Activated T-helper 1 cell treated with anti-CD3 and anti-CD28 coated beads, Interleukin-12 subunit alpha, Interleukin-12 subunit beta, Interleukin-2, Interleukin-4 antibody, amounts not matched to agents 30 ng/mL and 10 ng/mL and 1 ng/mL, durations not matched to agents 14 hours and 24 hours and 36 hours (primary cell): ENCODE data around the gene CHCHD6. TPM values are rescaled to one million over a fixed set of nuclear protein-coding genes. Genes with fewer than 3 reads are reported as not detected.

ENCODE experiments used
- DNase-seq: peaks from one replicate; pipeline ENCODE4 v3.0.0; 2021; ENCODE audit warnings: low spot score
- H3K27ac Mint-ChIP-seq: one replicate; pipeline ENCODE4 v1.8.0; 2021; ENCODE audit warnings: mild to moderate bottlenecking, mixed read lengths
- H3K27me3 Mint-ChIP-seq: one replicate; pipeline ENCODE4 v1.8.0; 2022; ENCODE audit warnings: mild to moderate bottlenecking, moderate library complexity, mixed read lengths; ENCODE audit not compliant: insufficient read depth
- H3K36me3 Mint-ChIP-seq: one replicate; pipeline ENCODE4 v1.8.0; 2021; ENCODE audit warnings: low read depth, mixed read lengths
- H3K4me1 Mint-ChIP-seq: one replicate; pipeline ENCODE4 v1.8.0; 2021; ENCODE audit warnings: low read depth, mixed read lengths
- H3K4me3 Mint-ChIP-seq: one replicate; pipeline ENCODE4 v1.8.0; 2021; ENCODE audit warnings: mild to moderate bottlenecking, moderate library complexity, mixed read lengths
- H3K9me3 Mint-ChIP-seq: one replicate; pipeline ENCODE4 v1.8.0; 2021; ENCODE audit warnings: mixed read lengths
- intact Hi-C: fragments of 100-400 bp; cut with micrococcal nuclease; formaldehyde crosslinking; loops from one replicate; pipeline ENCODE4 v1.15.1; 2024
- total RNA-seq: library from RNA; stranded (reverse); gene quantifications from 2 replicates; pipeline ENCODE4 v1.2.3, GENCODE V29; 2022

CHCHD6 gene
- total RNA-seq, 1 donor from 2014 or later, result 17.5 TPM

DNA sequence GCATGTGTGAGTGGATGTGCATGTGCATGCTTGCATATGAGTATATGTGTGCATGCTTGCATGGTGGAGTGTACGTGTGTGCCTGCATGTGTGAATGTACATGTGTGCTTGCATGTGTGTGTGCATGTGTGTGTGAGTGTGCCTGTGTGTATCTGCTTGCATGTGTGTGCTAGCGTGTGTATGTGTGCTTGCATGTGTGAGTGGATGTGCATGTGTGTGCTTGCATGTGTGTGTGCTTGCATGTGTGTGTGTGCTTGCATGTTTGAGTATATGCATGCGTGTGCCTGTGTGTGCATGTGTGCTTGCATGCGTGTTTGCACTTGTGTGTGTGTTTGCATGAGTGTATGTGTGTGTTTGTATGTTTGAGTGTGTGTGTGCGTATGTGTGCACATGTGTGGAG, 274.3 kb downstream of the CHCHD6 start:
- no peak overlapping the region for H3K27ac Mint-ChIP-seq
- no peaks in the 10 kb centered on the region for H3K36me3 Mint-ChIP-seq
- no peak overlapping the region for H3K4me3 Mint-ChIP-seq
- peaks cover 12% of the 10 kb centered on the region for H3K27me3 Mint-ChIP-seq
- intact Hi-C loops, result no loop called here
- DNase-seq, result no peak
- peaks cover 23% of the 10 kb centered on the region for H3K4me1 Mint-ChIP-seq
- H3K9me3 Mint-ChIP-seq, result peaks cover 10% of the 10 kb centered on the region

DNA sequence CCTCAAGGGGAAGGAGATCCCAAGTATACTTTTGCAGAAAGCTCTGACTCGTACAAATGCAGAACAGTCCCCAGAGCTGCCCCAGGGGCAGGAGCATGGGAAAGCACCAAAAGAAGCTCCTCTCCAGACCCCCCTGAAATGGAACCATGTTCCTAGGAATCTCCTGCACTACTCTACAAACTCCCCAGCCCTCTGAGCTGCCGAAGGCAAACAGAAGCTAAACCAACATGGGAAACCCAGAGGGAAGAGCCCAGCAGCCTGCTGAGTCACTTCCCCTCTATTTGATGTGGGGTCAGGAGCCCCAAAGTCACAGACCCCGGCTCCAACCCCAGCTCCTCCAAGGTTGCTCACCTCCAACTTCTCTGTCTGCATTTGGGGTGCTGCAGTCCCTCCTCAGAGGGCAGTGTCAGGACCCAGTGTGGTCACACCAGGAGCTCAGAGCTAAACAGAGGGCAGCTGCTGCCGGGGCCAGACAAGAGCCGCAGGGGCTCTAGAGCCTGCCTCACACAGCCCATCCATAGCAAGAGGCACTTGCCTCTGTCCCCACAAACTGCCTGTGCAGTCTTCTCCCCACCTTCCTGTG, 275.1 kb downstream of the CHCHD6 start:
- no peaks in the 10 kb centered on the region for H3K36me3 Mint-ChIP-seq
- peaks cover 12% of the 10 kb centered on the region for H3K27me3 Mint-ChIP-seq
- H3K9me3 Mint-ChIP-seq, result peaks cover 10% of the 10 kb centered on the region
- H3K27ac Mint-ChIP-seq, result no peak overlapping the region
- DNase-seq, result no peak
- intact Hi-C loops, result no loop called here
- peaks cover 23% of the 10 kb centered on the region for H3K4me1 Mint-ChIP-seq
- H3K4me3 Mint-ChIP-seq, result no peak overlapping the region

DNA sequence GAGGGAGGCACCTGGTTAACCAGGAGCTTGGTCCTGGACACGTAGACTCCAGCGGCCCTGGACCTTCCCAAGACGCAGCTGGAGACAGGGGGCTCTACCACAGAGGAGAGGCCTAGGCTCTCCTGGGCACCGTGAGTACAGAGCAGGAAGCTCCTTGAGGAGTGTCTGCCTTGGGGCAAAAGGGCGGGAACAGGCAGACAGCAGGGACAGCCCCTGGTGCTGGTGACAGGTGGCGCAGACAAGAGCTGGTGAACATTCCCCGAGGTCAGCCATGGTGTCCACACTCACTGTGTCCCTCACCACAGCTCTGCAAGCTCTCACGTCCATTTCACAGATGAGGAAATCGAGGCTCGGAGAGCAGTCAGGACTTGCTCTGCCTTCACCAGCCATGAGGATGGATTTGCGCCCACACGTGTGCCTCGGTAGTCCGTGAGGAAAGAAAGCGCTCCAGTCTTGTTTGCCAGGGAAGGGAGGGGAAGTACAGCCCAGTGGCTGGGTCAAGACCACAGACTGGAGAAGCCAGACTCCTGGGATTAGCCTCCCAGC, 276.3 kb downstream of the CHCHD6 start:
- peaks cover 23% of the 10 kb centered on the region for H3K4me1 Mint-ChIP-seq
- peaks cover 4% of the 10 kb centered on the region for H3K27me3 Mint-ChIP-seq
- peaks cover 1% of the 10 kb centered on the region for H3K9me3 Mint-ChIP-seq
- H3K36me3 Mint-ChIP-seq, result no peaks in the 10 kb centered on the region
- intact Hi-C loops, result loop anchor here (5.0 kb wide), 3 partner anchors 492 to 898 kb away; partner anchors contain the start of genes ABTB1 and SLC41A3
- no peak for DNase-seq
- H3K4me3 Mint-ChIP-seq, result peak overlapping the region; percentile 35
- H3K27ac Mint-ChIP-seq, result peak overlapping the region; percentile 53

DNA sequence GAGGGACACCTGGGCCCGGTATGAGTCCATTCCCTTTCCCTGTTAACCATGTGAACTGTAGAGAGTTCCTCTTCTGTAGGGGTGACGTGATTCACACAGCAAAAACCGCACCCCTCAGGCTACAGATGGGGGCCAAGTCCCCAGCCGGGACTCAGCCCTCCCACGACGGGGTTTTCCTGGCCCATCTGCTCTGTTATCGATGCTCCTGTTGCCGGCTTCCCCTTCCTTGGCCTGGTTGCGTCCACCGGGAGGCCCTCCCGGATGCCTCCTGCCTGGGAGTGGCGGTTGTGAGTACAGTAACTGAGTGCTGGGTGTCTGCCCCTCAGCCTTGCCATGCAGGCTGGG, 278.1 kb downstream of the CHCHD6 start:
- intact Hi-C loops, result loop anchor here (1.0 to 5.0 kb wide), 10 partner anchors 71 to 900 kb away; partner anchors contain the start of genes ABTB1, CHCHD6, SLC41A3 and TPRA1
- no peak for DNase-seq
- Mint-ChIP-seq H3K9me3 (no peaks in the 10 kb centered on the region), H3K27me3 (peaks cover 4% of the 10 kb centered on the region), H3K4me3 (peak overlapping the region; percentile 81), H3K36me3 (no peaks in the 10 kb centered on the region), H3K4me1 (peaks cover 23% of the 10 kb centered on the region), H3K27ac (peak overlapping the region; percentile 90)

DNA sequence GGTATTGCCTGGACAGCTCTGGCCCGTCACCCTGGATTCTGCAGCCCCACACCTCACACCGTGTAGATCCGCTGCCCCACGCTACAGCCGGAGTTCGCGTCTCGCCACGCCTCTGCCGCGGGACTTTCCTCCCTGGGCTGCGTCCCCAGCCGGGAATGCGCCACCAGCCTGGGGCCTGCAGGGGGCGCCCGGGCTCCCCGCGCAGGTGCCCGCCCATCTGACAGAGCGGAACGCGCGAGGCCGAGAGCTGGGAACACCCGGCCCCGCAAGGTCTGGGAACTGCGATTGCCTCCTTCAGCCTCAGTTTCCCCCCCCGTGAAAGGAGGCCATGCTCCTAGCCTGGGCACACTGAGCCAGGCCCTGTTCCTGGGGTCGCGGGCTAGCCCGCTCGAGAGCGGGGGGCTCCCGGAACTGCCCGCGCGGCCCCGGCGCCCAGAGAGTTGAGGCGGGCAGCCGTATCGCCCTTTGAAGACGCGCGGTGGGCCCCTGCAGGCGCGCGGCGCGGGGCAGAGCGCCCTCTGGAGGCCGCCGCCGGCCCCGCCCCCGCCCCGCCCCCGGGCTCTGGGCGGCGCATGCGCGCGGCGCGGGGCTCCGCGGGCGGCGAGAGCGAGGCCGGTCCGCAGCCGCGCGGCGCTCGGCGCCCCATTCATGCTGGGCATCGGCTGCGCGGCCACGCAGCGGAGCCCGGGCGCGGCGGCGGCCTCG, 278.6 kb downstream of the CHCHD6 start, which contains the start of gene PLXNA1:
Gene PLXNA1 (plus strand): TSS at position 645 of the 705 bp plus-strand sequence. CDS start 5,479 bp downstream, outside the sequence.
- no peaks in the 10 kb centered on the region for H3K9me3 Mint-ChIP-seq
- intact Hi-C loops, result loop anchor here (1.0 to 5.0 kb wide), 10 partner anchors 71 to 900 kb away; partner anchors contain the start of genes ABTB1, CHCHD6, SLC41A3 and TPRA1

DNA sequence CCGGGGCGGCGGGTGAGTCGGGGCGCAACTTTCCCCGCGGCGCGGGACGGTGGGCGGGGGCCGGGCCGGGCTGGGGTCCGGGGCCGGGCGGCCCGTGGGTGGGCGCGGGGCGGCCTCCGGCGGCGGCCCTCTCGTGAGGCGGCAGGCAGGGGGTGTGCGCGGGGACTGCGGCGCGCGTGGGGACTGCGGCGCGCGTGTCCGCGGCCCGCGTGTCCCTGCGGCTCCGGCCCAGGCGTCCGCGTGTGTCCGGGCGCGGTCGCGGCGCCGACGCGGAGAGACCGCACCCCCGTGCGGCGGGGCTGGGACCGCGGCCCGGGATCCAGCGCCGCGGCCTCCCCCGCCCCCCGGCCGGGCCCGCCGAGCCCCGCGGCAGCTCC, 279.2 kb downstream of the CHCHD6 start:
- no peaks in the 10 kb centered on the region for H3K36me3 Mint-ChIP-seq

More for the DNA sequence above, 278.6 kb downstream of the CHCHD6 start, which contains the start of gene PLXNA1:
- Mint-ChIP-seq H3K36me3 (no peaks in the 10 kb centered on the region), H3K4me3 (peak within 1 kb of the TSS; percentile 81), H3K27me3 (peaks cover 4% of the 10 kb centered on the region), H3K4me1 (peaks cover 23% of the 10 kb centered on the region), H3K27ac (peak within 1 kb of the TSS; percentile 90)
- peak; percentile 87 for DNase-seq

DNA sequence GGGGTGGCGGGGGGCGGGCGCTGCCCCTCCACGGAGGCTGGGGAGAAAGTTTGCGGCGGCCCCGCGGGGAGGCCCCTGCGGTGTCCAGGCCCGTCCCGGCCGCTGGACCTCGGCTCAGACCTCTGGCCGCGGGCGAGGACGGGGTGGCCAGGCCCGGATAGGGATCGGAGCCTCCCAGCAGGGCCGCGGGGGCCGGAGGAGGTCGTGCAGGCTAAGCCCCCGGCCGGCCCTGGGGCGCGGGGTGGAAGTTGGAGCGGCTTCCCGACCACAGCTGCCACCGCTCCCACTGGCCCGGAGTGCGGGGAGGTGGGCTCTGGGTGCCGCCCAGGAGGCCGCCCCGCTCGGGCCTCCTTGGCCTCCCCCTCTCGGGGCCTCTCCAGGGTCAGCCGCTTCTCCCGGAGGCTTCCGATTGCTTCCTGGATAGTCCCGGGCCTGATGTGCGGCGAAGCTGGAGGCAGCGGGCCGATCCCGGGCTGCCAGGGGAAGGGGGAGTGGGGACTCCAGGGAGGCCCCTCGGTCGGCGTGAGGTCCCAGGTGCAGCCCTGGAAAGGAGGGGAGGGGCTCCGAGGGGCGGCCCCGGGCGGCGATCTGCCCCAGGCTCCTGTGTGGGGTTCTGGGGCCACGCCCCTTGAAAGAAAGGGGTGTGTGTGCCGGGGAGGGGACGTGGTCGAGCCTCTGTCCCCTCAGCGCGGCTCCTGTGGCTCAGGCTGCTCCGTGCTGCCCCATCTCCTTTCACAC, 279.8 kb downstream of the CHCHD6 start:
- H3K4me1 Mint-ChIP-seq, result peaks cover 23% of the 10 kb centered on the region
- peak overlapping the region; percentile 45 for H3K4me3 Mint-ChIP-seq
- peak; percentile 22 for DNase-seq
- H3K27me3 Mint-ChIP-seq, result peaks cover 4% of the 10 kb centered on the region
- H3K9me3 Mint-ChIP-seq, result no peaks in the 10 kb centered on the region
- no peak overlapping the region for H3K27ac Mint-ChIP-seq
- intact Hi-C loops, result loop anchor here (2.0 to 5.0 kb wide), 4 partner anchors 488 to 902 kb away; partner anchors contain the start of genes ABTB1, SLC41A3 and TPRA1
- no peaks in the 10 kb centered on the region for H3K36me3 Mint-ChIP-seq

More for the DNA sequence above, 279.2 kb downstream of the CHCHD6 start:
- no peaks in the 10 kb centered on the region for H3K9me3 Mint-ChIP-seq
- no peak for DNase-seq
- H3K27ac Mint-ChIP-seq, result no peak overlapping the region
- H3K27me3 Mint-ChIP-seq, result peaks cover 4% of the 10 kb centered on the region
- intact Hi-C loops, result loop anchor here (2.0 to 5.0 kb wide), 4 partner anchors 489 to 901 kb away; partner anchors contain the start of genes ABTB1, SLC41A3 and TPRA1
- no peak overlapping the region for H3K4me3 Mint-ChIP-seq
- peaks cover 23% of the 10 kb centered on the region for H3K4me1 Mint-ChIP-seq

DNA sequence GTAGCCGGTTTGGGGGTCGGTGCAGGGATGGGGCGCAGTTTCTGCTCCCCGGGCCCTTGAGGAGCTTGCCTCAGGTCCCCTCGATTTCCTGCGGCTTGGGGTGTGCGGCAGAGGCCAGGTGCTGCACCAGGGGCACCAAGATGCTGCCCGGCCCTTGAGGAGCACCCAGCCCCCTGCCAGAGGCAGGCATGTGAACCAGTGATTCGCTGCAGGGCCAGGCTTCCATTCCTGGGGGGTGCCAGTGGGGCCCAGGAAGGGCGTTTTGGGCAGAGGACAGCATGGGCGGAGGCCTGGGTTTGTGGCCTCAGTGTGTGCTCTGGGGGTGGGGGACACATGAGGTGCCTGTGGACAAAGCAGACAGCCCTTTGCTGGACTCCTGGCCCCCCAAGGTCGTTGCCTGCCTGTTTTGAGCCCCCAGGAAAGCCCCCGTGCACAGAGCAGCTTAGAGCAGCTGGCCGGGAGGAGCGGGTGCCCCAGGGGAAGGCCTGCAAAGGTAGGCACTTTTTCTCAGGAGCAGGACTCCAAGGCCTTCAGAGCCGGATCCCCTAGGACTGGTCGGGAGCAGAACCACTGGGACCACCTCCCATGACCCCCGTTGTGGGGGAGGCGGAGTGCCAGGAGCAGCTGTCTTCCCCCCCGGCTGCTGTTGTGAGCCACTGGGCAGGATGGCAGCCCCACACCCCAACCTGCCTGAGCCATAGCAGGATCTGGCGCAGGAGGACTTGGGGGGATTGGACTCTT, 280.5 kb downstream of the CHCHD6 start:
- Mint-ChIP-seq H3K27me3 (peaks cover 4% of the 10 kb centered on the region), H3K27ac (no peak overlapping the region), H3K9me3 (no peaks in the 10 kb centered on the region), H3K36me3 (no peaks in the 10 kb centered on the region), H3K4me3 (peak overlapping the region; percentile 45), H3K4me1 (peaks cover 17% of the 10 kb centered on the region)
- DNase-seq, result no peak
- intact Hi-C loops, result loop anchor here (5.0 kb wide), 3 partner anchors 488 to 902 kb away; partner anchors contain the start of genes ABTB1 and SLC41A3

DNA sequence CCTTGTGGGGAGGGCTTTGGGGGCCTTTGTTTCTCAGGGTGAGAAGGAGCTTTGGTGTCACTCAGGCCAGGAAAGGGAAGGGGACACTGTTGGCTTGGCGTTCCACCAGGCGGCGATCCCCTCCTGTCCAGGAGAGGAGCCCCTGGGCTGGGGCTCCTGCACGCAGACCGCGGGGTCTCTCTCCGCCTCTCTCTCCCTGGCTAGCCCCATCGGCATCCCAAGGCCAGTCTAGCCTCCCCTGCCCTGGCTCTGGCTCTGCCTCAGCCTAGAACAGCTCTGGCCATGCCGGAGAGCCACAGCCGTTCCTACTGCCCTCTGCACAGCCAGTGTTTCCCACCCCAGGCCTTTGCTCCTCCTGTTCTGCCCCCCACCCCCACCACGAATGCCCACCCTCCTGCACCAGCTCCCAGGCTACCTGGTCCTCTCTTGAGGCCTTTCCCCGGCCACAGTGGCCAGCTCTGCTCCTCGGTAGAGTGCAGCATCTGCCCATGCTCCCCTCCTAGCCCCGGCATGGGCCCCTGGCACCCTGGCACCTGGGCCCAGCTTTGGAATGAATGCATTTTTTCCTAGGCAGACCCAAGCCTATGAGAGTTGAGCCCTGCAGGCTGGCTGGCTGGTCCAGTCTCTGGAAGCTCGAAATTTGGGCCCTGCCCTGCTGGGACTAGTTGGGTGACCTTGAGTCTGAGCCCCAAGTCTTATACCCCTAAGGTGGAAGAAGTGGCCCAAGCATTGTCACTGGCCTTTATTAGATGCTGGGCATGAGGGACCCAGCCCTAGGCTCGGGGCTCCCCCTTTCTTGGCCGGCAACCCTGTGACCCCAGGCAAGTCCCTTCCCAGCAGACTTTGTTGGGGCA, 281.3 kb downstream of the CHCHD6 start:
- Mint-ChIP-seq H3K4me1 (peaks cover 11% of the 10 kb centered on the region), H3K27me3 (no peaks in the 10 kb centered on the region), H3K4me3 (peak overlapping the region; percentile 26), H3K27ac (no peak overlapping the region), H3K9me3 (no peaks in the 10 kb centered on the region), H3K36me3 (no peaks in the 10 kb centered on the region)
- DNase-seq, result no peak
- intact Hi-C loops, result no loop called here

DNA sequence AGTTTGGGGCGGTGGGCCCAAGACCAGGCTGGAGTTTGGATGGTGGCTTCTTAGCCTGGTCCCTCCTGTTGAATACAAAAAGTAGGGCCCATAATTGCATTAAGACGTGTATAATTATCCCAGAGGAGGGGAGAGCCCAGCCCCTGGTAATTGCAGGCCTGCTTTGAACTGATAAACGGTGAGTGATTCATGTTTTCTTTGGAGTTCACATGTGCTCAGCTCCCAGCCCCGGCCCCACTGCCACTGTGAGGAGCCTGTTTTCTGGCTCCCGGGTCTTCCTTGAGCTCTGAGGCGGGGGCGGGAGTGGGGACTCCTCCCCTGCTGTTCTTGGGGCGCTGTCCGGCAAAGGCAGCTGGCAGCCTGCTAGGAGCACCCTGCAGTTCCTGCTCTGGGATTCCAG, 282.0 kb downstream of the CHCHD6 start:
- Mint-ChIP-seq H3K9me3 (no peaks in the 10 kb centered on the region), H3K27ac (no peak overlapping the region), H3K4me3 (peak overlapping the region; percentile 26), H3K27me3 (no peaks in the 10 kb centered on the region), H3K4me1 (peaks cover 11% of the 10 kb centered on the region), H3K36me3 (no peaks in the 10 kb centered on the region)
- no peak for DNase-seq
- intact Hi-C loops, result no loop called here

DNA sequence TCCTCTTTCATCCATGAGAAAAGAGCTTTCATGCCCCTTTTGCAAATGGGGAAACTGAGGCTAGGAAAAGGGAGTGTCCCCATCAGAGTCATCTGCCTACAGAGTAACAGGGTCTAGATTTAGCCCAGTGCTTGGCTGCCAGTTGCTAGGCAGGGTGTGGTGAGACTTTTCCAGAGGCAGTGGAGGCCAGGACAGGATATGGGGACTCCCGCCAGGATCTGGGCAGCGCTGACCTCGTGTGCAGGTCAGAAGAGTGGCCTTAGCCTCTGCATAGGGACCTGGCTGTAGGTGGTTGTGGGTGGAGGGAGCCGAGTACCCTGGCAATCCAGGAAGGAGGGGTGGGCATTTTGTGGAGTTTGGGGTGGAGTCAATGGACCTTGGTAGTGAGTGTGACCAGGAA, 283.1 kb downstream of the CHCHD6 start:
- intact Hi-C loops, result no loop called here
- no peak overlapping the region for H3K27ac Mint-ChIP-seq
- H3K36me3 Mint-ChIP-seq, result no peaks in the 10 kb centered on the region
- no peaks in the 10 kb centered on the region for H3K27me3 Mint-ChIP-seq
- DNase-seq, result no peak
- no peak overlapping the region for H3K4me3 Mint-ChIP-seq
- no peaks in the 10 kb centered on the region for H3K9me3 Mint-ChIP-seq
- H3K4me1 Mint-ChIP-seq, result peaks cover 3% of the 10 kb centered on the region
